ENCODE measurements around the gene SSH2.

GRCh38 chr17:29611351-29612093 is 318.5 kb downstream of the SSH2 start:
- TF ChIP-seq, protein P1, sequence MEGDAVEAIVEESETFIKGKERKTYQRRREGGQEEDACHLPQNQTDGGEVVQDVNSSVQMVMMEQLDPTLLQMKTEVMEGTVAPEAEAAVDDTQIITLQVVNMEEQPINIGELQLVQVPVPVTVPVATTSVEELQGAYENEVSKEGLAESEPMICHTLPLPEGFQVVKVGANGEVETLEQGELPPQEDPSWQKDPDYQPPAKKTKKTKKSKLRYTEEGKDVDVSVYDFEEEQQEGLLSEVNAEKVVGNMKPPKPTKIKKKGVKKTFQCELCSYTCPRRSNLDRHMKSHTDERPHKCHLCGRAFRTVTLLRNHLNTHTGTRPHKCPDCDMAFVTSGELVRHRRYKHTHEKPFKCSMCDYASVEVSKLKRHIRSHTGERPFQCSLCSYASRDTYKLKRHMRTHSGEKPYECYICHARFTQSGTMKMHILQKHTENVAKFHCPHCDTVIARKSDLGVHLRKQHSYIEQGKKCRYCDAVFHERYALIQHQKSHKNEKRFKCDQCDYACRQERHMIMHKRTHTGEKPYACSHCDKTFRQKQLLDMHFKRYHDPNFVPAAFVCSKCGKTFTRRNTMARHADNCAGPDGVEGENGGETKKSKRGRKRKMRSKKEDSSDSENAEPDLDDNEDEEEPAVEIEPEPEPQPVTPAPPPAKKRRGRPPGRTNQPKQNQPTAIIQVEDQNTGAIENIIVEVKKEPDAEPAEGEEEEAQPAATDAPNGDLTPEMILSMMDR (IDR thresholded peaks at IDR 0.05; ENCODE audit: poor library complexity), result no peak
- TF ChIP-seq EZH2phosphoT487 (IDR thresholded peaks at IDR 0.05; ENCODE audit: low read depth, severe bottlenecking, unreplicated experiment), result no peak
